Measurements from ENCODE around the gene AMOTL1. TPM values are rescaled to one million over a fixed set of nuclear protein-coding genes. Genes with fewer than 3 reads are reported as not detected.

Gene AMOTL1
- polyA plus RNA-seq, 1 of the 3 experiments (the other 2 are of a cell fraction) = 10.7 TPM

GRCh38 chr11:94801866-94802460 is 33.8 kb downstream of the AMOTL1 start:
- Histone ChIP-seq H3K27ac (ENCODE audit: low read depth in 2 of 2, low read length in 1 of 2) (no peak overlapping the region; a peak in 1 of 4 replicates), H3K9ac (no peak overlapping the region), H4K20me1 (ENCODE audit: insufficient read depth) (peaks cover 11% of the 10 kb centered on the region; the same call in 1 of the 2 replicates), H3K79me2 (ENCODE audit: insufficient read depth) (peaks cover 90% of the 10 kb centered on the region), H3K27me3 (ENCODE audit: insufficient read depth) (no peaks in the 10 kb centered on the region), H2AFZ (ENCODE audit: low read depth) (no peak overlapping the region), H3K4me2 (no peak overlapping the region), H3K4me1 (ENCODE audit: control insufficient read depth in 1 of 2, insufficient read depth in 2 of 2, low read depth in 1 of 2, low read length in 1 of 2) (peaks cover under 1 to 22% of the 10 kb centered on the region in 2 experiments; a peak in 3 of 4 replicates), H3K36me3 (replicated peaks in 1 of 2; ENCODE audit: control insufficient read depth in 1 of 2, insufficient read depth in 2 of 2, low read length in 1 of 2) (peaks cover 39 to 46% of the 10 kb centered on the region in 2 experiments), H3K9me3 (no peaks in the 10 kb centered on the region), H3K9me2 (no peaks in the 10 kb centered on the region), H3F3A (replicated peaks; ENCODE audit: insufficient read depth) (peaks cover 3% of the 10 kb centered on the region), H3K4me3 (ENCODE audit: low read depth in 2 of 2, low read length in 1 of 2) (no peak overlapping the region)
- no peak for DNase-seq
- CTCF ChIA-PET = no interaction called here
- no peak for TF ChIP-seq ZBTB33 (IDR thresholded peaks at IDR 0.05; ENCODE audit: borderline replicate concordance, low read depth)
- no peak for TF ChIP-seq CTCF (IDR thresholded peaks at IDR 0.05)
- TF ChIP-seq EZH2phosphoT487 (IDR thresholded peaks at IDR 0.05; ENCODE audit: borderline replicate concordance, low read depth) = no peak
- TF ChIP-seq RAD21 (IDR thresholded peaks at IDR 0.05; ENCODE audit: low read length) = no peak
- TF ChIP-seq GABPA (IDR thresholded peaks at IDR 0.05; ENCODE audit: low read depth) = no peak
- TF ChIP-seq GATA2 (CRISPR knock-in tag; IDR thresholded peaks at IDR 0.05) = no peak
- TF ChIP-seq RCOR1 (IDR thresholded peaks at IDR 0.05; ENCODE audit: low read length) = no peak
- TF ChIP-seq NRF1 (IDR thresholded peaks at IDR 0.05; ENCODE audit: low read depth, low read length) = no peak
- TF ChIP-seq SMC3 (IDR thresholded peaks at IDR 0.05; ENCODE audit: low read depth, low read length) = no peak
- TF ChIP-seq TCF12 (IDR thresholded peaks at IDR 0.05) = no peak
- no peak for TF ChIP-seq NFIC (IDR thresholded peaks at IDR 0.05; ENCODE audit: borderline replicate concordance)
- no peak for TF ChIP-seq YY1 (IDR thresholded peaks at IDR 0.05; ENCODE audit: low read depth)
- no peak for TF ChIP-seq FOXJ3 (CRISPR knock-in tag; IDR thresholded peaks at IDR 0.05)
- no peak for TF ChIP-seq RFX5 (IDR thresholded peaks at IDR 0.05; ENCODE audit: low read length)
- no peak for TF ChIP-seq USF2 (IDR thresholded peaks at IDR 0.05; ENCODE audit: borderline replicate concordance, low read depth, low read length)
- POLR2A ChIA-PET = no interaction called here
- WGBS (ENCODE audit: low lambda C conversion rate) = 87% methylated on average over 4 of the region's 4 CpGs
